GM10266 (cell line): Measurements from ENCODE around the gene KCNJ12.

Experiments
- DNase-seq: peaks from one replicate; pipeline ENCODE4 v3.0.0; 2012; ENCODE audit errors: extremely low spot score
- TF ChIP-seq, protein P1 (sequence below): IDR thresholded peaks from 2 replicates; pipeline ENCODE4 v1.5.1; 2012; ENCODE audit warnings: mild to moderate bottlenecking, low read depth; ENCODE audit not compliant: control insufficient read depth, insufficient read depth; ENCODE audit errors: missing control alignments

Gene KCNJ12

DNA sequence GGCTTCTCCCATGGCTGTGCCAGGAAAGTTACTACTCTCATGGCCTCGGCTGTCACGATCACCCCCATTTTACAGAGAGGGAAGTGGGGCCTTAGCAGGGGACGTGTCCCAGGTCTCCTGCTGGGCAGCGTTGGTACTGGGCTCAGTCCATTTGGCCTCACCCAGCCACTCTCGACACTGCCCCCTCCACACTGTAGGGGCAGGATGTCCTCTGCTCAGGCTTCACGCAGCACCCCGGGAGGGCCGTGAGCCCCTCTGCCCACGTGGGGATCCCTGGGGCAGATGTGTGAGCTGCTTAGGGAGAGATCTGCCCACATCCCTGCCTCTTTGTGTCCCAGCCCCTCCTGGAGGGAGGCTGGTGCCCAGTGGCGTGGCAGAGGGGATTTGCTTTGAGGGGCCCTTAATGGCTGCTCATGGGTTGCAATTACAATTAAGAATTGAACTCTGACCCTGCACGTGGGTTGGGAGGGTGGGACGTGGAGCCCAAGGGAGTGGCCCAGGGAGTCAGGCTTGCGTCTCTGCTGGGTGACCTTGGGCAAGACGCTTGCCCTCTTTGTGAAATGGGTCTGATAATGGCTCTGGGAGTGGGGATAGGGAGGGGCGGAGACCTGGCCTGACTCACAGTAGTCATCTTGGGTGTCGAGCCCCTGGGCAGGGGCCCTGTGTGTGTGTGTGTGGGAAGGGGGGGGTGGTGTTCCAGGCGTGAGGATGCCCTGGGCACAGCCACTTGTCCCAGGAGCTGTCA, 2.3 kb upstream of the KCNJ12 start:
- DNase-seq: no peak
- TF ChIP-seq, protein P1, sequence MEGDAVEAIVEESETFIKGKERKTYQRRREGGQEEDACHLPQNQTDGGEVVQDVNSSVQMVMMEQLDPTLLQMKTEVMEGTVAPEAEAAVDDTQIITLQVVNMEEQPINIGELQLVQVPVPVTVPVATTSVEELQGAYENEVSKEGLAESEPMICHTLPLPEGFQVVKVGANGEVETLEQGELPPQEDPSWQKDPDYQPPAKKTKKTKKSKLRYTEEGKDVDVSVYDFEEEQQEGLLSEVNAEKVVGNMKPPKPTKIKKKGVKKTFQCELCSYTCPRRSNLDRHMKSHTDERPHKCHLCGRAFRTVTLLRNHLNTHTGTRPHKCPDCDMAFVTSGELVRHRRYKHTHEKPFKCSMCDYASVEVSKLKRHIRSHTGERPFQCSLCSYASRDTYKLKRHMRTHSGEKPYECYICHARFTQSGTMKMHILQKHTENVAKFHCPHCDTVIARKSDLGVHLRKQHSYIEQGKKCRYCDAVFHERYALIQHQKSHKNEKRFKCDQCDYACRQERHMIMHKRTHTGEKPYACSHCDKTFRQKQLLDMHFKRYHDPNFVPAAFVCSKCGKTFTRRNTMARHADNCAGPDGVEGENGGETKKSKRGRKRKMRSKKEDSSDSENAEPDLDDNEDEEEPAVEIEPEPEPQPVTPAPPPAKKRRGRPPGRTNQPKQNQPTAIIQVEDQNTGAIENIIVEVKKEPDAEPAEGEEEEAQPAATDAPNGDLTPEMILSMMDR: no peak

DNA sequence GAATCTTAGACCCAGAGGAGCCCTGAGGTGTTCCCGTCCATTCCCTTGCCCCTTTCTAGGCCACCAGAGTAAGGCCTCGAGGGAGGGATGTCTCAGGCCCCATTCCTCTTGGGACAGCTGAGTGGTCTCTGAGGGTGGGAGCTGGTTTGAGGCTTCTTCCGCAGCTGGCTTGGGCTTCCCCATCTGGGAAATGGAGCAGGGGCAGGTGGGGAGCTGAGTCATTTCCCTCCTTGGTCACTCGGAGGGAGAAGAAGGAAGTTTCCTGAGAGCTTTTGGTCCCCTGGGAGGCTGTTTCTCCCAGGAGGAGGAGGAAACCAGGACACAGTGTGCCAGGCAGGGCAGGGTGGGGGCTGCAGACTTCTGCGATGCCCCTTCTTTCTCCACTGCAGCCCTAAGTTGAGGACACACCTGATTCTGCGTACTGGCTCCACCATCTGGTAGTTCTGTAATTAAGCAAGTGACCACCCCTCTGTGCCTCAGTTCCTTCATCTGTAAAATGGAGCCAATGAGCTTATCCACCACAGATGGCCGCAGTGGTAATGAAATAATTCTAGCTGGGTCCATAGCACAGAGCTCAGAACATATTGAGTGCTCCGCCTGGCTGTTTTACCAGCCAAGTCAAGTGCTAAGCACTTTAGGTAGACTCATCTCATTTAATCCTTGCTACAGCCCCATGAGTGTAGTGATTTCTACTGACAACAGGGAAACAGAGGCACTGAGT, 1.6 kb upstream of the KCNJ12 start:
- no peak for DNase-seq

DNA sequence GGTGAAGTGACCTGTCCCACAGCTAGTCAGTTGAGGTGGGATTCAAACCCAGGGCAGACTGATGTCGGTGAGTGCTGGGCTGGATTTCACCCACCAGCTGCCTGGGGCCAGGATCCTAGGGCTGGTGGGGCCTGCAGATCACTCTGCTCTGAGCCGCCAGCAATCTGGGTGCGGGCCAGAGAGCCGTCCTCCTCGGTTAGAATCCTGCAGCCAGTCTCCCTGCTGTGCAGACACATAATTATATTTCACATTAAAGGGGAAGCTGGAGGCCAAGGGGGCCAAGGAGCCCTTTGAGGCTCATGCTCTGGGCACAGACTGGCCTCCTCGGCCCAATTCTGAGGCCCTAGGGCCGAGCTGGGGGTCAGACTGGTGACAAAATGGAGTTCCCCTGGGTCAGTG, 996 bp upstream of the KCNJ12 start:
- DNase-seq: no peak
- TF ChIP-seq, protein P1: no peak

More for the DNA sequence above, 1.6 kb upstream of the KCNJ12 start:
- TF ChIP-seq, protein P1: peak; percentile 21

DNA sequence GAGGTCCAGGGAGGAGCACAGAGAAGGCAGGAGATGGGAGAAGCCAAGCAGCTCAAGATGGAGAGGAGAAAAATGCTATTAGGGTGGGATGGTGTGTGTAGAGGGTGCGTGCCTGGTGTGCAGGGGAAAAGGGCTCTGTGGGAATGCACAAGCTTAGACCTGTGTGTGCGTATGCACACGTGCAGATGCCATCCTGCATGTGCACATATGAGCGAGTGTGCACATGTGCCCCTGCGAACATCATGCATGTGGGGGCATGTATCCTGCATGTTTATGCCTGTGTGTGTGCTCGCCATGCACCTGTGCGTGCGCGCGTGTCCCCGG, 438 bp upstream of the KCNJ12 start:
- TF ChIP-seq, protein P1: no peak

DNA sequence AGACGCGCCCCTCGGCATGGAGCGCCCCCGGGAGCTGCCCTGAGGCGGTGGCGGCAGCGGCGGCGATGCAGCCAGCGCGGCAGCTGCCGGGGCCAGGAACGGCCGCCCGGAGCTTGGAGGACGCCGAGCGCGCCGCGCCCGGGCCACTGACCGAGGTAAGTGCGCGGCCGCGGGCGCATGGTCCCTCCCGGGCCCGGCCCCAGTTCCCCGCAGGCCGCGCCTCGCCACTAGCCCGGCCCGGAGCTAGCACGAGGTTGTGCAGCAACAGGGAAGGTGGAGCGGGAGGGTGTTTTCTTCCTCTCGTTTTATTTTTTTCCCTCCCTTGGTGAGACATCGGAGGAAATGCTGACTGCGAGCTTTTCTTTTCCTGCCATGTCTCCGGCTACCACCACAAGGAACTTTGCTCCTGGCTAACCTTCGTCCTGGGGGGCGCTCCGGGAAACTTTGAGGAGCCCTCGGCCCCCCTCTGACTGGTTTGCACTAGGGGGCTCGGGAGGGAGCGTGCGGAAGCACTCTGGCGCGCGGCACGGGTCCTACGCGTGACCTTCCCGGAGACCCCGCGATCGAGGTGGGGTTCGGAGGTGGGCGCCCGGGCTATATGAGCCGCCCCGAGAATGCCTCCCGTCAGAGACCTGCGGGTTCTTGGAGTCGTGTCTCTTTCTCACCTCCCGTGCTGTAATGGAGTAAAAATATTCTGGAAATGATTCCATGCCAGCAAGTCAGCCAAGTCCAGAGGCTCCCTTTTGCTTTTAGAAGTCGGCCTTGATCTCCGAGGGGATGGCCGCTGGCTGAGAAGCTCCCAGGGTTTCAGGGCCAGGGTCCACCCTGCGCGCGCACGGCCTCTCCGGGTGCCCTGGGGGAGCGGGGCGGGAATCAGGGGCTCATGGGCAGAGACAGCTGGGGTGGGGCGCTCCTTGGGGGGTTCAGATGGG, 868 bp downstream of the KCNJ12 start:
- TF ChIP-seq, protein P1: no peak
- DNase-seq: no peak

More for the DNA sequence above, 438 bp upstream of the KCNJ12 start:
- no peak for DNase-seq

DNA sequence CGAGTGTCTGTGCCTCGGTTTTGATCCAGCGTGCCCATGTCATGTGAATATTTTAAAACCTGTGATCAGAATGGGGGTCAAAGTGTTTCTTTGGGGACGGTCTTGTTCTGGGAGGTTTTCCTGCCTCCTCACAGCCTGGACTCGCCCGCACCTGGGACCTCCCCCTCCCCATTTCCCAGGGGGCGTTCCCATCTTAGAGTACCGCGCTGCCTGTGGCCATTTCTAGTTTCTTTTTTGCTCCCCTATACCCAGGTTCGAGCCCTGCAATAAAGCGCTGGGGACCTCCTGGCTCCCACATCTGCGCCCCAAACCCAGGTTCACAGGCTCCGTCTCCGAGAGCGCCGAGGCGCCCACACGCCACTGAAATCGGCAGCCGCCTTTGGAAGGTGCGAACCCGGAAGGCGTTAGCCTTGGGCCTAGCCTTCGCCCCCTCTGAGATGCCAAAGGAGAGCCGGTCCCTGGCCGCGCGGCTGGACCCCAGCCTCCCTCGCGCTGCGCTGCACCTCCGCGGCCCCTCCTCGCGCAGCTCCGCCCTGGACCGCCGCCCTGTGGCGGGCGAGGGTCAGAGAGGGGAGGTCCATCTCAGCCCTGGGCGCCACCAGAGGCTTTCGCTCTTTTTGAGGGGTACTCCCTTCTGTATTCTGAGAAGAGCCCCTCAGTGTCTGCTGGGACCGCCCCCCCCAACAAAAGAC, 1.7 kb downstream of the KCNJ12 start:
- TF ChIP-seq, protein P1: no peak
- DNase-seq: no peak
